Measurements from ENCODE around the gene VPS37D.

The VPS37D gene

DNA sequence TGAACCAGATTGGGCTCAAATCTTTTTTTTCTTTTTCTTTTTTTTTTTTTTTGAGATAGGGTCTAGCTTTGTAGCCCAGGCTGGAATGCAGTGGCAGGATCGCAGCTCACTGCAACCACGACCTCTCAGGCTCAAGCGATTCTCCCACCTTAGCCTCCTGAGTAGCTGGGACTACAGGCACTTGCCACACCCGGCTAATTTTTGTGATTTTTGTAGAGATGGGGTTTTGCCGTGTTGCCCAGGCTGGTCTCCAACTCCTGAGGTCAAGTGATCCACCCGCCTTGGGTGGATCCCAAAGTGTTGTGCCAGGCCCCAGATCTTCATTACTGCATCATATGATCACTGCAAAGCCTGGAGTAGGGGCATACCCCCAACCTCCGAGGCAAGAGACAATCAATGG lies 12.9 kb downstream of the VPS37D start:
- no peak for ATAC-seq
- TF ChIP-seq ZNF70 (CRISPR knock-in tag; IDR thresholded peaks at IDR 0.05) (no peak), PPARA (CRISPR knock-in tag; IDR thresholded peaks at IDR 0.05; ENCODE audit: borderline replicate concordance) (no peak), OSR1 (CRISPR knock-in tag; IDR thresholded peaks at IDR 0.05) (no peak), ZNF8 (CRISPR knock-in tag; IDR thresholded peaks at IDR 0.05) (no peak), BACH2 (CRISPR knock-in tag; IDR thresholded peaks at IDR 0.05; ENCODE audit: borderline replicate concordance) (no peak), SNAI2 (CRISPR knock-in tag; IDR thresholded peaks at IDR 0.05) (no peak), ESRRG (CRISPR knock-in tag; IDR thresholded peaks at IDR 0.05) (no peak), TSHZ2 (CRISPR knock-in tag; IDR thresholded peaks at IDR 0.05) (no peak), ZNF565 (CRISPR knock-in tag; conservative IDR thresholded peaks at IDR 0.05; ENCODE audit: low read depth) (no peak), ZFP30 (CRISPR knock-in tag; IDR thresholded peaks at IDR 0.05) (no peak), TCF4 (CRISPR knock-in tag; IDR thresholded peaks at IDR 0.05; ENCODE audit: borderline replicate concordance) (no peak), ZC3H10 (CRISPR knock-in tag; IDR thresholded peaks at IDR 0.05) (no peak)
- TF ChIP-seq, protein P1, sequence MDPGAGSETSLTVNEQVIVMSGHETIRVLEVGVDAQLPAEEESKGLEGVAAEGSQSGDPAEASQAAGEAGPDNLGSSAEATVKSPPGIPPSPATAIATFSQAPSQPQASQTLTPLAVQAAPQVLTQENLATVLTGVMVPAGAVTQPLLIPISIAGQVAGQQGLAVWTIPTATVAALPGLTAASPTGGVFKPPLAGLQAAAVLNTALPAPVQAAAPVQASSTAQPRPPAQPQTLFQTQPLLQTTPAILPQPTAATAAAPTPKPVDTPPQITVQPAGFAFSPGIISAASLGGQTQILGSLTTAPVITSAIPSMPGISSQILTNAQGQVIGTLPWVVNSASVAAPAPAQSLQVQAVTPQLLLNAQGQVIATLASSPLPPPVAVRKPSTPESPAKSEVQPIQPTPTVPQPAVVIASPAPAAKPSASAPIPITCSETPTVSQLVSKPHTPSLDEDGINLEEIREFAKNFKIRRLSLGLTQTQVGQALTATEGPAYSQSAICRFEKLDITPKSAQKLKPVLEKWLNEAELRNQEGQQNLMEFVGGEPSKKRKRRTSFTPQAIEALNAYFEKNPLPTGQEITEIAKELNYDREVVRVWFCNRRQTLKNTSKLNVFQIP (CRISPR knock-in tag; IDR thresholded peaks at IDR 0.05; ENCODE audit: borderline replicate concordance, low read depth) = no peak

DNA sequence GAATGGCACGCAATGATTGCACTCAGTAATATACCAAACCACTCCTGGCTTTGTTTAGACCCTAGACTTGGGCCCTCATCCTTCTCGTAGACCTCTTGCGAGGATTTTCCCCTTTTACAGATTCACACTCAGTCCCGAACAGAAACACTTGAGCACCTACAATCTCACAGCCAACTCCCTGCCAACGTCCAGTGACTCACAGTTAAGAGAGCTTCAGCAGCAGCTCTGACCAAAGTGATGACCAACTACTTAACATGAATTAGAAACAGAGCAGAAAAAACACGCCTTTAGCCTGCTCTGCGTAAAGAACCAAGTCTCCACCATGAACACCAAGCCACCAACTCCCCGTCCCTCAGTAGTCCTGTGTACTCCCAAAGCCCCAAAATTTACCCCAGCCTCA lies 13.4 kb downstream of the VPS37D start:
- ATAC-seq = no peak
- TF ChIP-seq ZFP3 (CRISPR knock-in tag; IDR thresholded peaks at IDR 0.05) (no peak), ARNTL (CRISPR knock-in tag; IDR thresholded peaks at IDR 0.05; ENCODE audit: borderline replicate concordance, low read depth) (no peak), ZC3H10 (CRISPR knock-in tag; IDR thresholded peaks at IDR 0.05) (no peak)

DNA sequence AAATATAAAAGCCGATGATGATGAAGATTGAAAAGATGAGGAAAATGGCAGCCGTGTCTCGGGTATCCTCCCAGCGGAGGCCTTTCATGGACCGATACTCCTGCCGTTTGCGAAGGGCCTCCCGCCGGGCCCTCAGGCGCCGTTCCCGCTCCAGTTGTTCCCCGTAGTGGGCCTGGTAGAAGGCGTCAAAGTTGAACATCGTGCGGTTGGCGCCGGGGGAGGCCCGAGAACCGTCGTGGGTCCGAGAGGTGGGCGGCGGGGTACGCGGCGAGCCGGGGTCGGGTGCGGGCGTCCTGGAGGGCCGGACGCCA lies 15.1 kb downstream of the VPS37D start:
- ATAC-seq = peak; percentile 6
- TF ChIP-seq, protein P2, sequence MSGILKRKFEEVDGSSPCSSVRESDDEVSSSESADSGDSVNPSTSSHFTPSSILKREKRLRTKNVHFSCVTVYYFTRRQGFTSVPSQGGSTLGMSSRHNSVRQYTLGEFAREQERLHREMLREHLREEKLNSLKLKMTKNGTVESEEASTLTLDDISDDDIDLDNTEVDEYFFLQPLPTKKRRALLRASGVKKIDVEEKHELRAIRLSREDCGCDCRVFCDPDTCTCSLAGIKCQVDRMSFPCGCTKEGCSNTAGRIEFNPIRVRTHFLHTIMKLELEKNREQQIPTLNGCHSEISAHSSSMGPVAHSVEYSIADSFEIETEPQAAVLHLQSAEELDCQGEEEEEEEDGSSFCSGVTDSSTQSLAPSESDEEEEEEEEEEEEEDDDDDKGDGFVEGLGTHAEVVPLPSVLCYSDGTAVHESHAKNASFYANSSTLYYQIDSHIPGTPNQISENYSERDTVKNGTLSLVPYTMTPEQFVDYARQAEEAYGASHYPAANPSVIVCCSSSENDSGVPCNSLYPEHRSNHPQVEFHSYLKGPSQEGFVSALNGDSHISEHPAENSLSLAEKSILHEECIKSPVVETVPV (CRISPR knock-in tag; IDR thresholded peaks at IDR 0.05) = no peak
- TF ChIP-seq CSDC2 (CRISPR knock-in tag; IDR thresholded peaks at IDR 0.05) = no peak
- no peak for TF ChIP-seq ESRRG (CRISPR knock-in tag; IDR thresholded peaks at IDR 0.05)
- TF ChIP-seq BACH2 (CRISPR knock-in tag; IDR thresholded peaks at IDR 0.05; ENCODE audit: borderline replicate concordance) = no peak
- TF ChIP-seq ZNF70 (CRISPR knock-in tag; IDR thresholded peaks at IDR 0.05) = no peak
- TF ChIP-seq ISL1 (CRISPR knock-in tag; IDR thresholded peaks at IDR 0.05) = no peak
- no peak for TF ChIP-seq ZNF565 (CRISPR knock-in tag; conservative IDR thresholded peaks at IDR 0.05; ENCODE audit: low read depth)
- TF ChIP-seq SNAI2 (CRISPR knock-in tag; IDR thresholded peaks at IDR 0.05) = no peak
- TF ChIP-seq OSR1 (CRISPR knock-in tag; IDR thresholded peaks at IDR 0.05) = no peak
- no peak for TF ChIP-seq ARNTL (CRISPR knock-in tag; IDR thresholded peaks at IDR 0.05; ENCODE audit: borderline replicate concordance, low read depth)

DNA sequence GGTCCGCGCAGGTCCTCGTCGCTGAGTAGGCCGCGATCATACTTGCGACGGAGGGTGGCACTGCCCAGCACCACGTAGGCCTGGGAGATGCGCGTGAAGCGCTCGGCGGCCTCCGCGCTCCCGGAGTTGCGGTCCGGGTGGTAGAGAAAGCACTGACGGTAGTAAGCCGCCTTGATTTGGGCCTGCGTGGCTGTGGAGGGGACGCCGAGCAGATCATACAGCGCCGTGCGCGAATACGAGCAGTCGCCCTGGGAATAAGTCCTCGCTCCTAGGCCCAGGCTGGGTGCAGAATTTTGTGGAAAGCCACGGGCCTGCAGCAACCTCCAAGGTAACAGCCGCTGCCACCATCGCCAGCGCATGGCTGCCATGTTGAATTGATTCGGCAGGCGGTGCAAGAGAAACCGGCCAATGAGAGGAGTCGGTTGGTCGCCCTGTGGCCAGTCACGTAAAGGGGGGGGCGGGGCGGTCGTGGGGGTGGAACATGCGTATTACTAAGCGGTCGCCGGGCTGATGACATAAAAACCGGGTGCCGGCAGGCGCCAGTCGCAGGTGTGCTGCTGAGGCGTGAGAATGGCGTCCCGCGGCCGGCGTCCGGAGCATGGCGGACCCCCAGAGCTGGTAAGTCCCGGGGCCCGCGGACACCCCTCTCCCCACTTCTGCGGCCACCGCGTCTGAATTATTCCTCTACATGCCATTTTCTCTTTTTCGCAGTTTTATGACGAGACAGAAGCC lies 15.6 kb downstream of the VPS37D start, which contains the start of the genes BUD23 and DNAJC30:
Gene BUD23 (plus strand): TSS at position 542 of the 732 bp plus-strand sequence. CDS start 29 bp downstream, at position 571.
Gene DNAJC30 (minus strand): TSS at position 398 of the 732 bp plus-strand sequence. CDS start 30 bp downstream, at position 368.
- TF ChIP-seq ZC3H10 (CRISPR knock-in tag; IDR thresholded peaks at IDR 0.05) = no peak
- no peak for TF ChIP-seq OSR1 (CRISPR knock-in tag; IDR thresholded peaks at IDR 0.05)
- TF ChIP-seq, protein P3, sequence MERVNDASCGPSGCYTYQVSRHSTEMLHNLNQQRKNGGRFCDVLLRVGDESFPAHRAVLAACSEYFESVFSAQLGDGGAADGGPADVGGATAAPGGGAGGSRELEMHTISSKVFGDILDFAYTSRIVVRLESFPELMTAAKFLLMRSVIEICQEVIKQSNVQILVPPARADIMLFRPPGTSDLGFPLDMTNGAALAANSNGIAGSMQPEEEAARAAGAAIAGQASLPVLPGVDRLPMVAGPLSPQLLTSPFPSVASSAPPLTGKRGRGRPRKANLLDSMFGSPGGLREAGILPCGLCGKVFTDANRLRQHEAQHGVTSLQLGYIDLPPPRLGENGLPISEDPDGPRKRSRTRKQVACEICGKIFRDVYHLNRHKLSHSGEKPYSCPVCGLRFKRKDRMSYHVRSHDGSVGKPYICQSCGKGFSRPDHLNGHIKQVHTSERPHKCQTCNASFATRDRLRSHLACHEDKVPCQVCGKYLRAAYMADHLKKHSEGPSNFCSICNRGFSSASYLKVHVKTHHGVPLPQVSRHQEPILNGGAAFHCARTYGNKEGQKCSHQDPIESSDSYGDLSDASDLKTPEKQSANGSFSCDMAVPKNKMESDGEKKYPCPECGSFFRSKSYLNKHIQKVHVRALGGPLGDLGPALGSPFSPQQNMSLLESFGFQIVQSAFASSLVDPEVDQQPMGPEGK (CRISPR knock-in tag; IDR thresholded peaks at IDR 0.05; ENCODE audit: borderline replicate concordance) = no peak
- TF ChIP-seq TSHZ2 (CRISPR knock-in tag; IDR thresholded peaks at IDR 0.05) = no peak
- TF ChIP-seq, protein P1 (CRISPR knock-in tag; IDR thresholded peaks at IDR 0.05; ENCODE audit: borderline replicate concordance, low read depth) = no peak
- no peak for TF ChIP-seq ZNF8 (CRISPR knock-in tag; IDR thresholded peaks at IDR 0.05)
- no peak for TF ChIP-seq TOX (CRISPR knock-in tag; IDR thresholded peaks at IDR 0.05; ENCODE audit: borderline replicate concordance)
- TF ChIP-seq ISL1 (CRISPR knock-in tag; IDR thresholded peaks at IDR 0.05) = no peak
- TF ChIP-seq SNAI2 (CRISPR knock-in tag; IDR thresholded peaks at IDR 0.05) = no peak
- no peak for TF ChIP-seq ZFP3 (CRISPR knock-in tag; IDR thresholded peaks at IDR 0.05)
- TF ChIP-seq ZNF70 (CRISPR knock-in tag; IDR thresholded peaks at IDR 0.05) = no peak
- TF ChIP-seq GLIS3 (CRISPR knock-in tag; IDR thresholded peaks at IDR 0.05) = no peak
- peak; percentile 97 for ATAC-seq

Measured in SK-N-SH treated with all-trans-retinoic acid at 6 μM for 48 hours (cell line).